Ascending aorta (tissue), 2 donors: ENCODE data around the gene C20orf204. TPM values are rescaled to one million over a fixed set of nuclear protein-coding genes. Genes with fewer than 3 reads are reported as not detected.

Source experiments
- DNase-seq, 2 donors: peaks; one replicate each; pipeline ENCODE4 v3.0.0-alpha.2; 2019; ENCODE audit warnings: low spot score in 2 of 2
- H3K27ac ChIP-seq, 2 donors: fragments of 200-600 bp; sonication (generic); one replicate each; pipeline ENCODE4 v1.5.1; 2016 to 2017; ENCODE audit warnings: mild to moderate bottlenecking in 1 of 2
- H3K27me3 ChIP-seq: fragments of 200-600 bp; sonication (generic); one replicate; pipeline ENCODE4 v1.5.1; 2017
- H3K36me3 ChIP-seq, 2 donors: fragments of 200-600 bp; sonication (generic); one replicate each; pipeline ENCODE4 v1.5.1; 2016
- H3K4me1 ChIP-seq, 2 donors: fragments of 200-600 bp; sonication (generic); one replicate each; pipeline ENCODE4 v1.5.1; 2016 to 2017; ENCODE audit warnings: mild to moderate bottlenecking in 1 of 2
- H3K4me3 ChIP-seq, 2 donors: fragments of 200-600 bp; sonication (generic); one replicate each; pipeline ENCODE4 v1.5.1; 2016 to 2017; ENCODE audit warnings: mild to moderate bottlenecking in 1 of 2
- H3K9me3 ChIP-seq, 2 donors: fragments of 200-600 bp; sonication (generic); one replicate each; pipeline ENCODE4 v1.5.1; 2016
- intact Hi-C: fragments of 100-400 bp; cut with DNase I; formaldehyde crosslinking; loops from one replicate; pipeline ENCODE4 v1.15.1; 2023
- total RNA-seq: library from RNA; depleted of rRNA; stranded (reverse); fragments of >200 nt; gene quantifications from one replicate; pipeline ENCODE4 v1.1.0, GENCODE V29; 2016
- TF ChIP-seq, protein P1 (sequence below), 3 experiments: fragments of 200-600 bp in 2 of 3; fragments of 450-650 bp in 1 of 3; sonication (generic) in 2 of 3; IDR thresholded peaks; one replicate each; pipeline ENCODE4 v1.5.1; 2016 to 2019; ENCODE audit warnings: antibody characterized with exemption in 3 of 3, mild to moderate bottlenecking in 1 of 3, moderate library complexity in 1 of 3

Gene C20orf204
- total RNA-seq, 1 donor from 2014 or later, result not detected

DNA sequence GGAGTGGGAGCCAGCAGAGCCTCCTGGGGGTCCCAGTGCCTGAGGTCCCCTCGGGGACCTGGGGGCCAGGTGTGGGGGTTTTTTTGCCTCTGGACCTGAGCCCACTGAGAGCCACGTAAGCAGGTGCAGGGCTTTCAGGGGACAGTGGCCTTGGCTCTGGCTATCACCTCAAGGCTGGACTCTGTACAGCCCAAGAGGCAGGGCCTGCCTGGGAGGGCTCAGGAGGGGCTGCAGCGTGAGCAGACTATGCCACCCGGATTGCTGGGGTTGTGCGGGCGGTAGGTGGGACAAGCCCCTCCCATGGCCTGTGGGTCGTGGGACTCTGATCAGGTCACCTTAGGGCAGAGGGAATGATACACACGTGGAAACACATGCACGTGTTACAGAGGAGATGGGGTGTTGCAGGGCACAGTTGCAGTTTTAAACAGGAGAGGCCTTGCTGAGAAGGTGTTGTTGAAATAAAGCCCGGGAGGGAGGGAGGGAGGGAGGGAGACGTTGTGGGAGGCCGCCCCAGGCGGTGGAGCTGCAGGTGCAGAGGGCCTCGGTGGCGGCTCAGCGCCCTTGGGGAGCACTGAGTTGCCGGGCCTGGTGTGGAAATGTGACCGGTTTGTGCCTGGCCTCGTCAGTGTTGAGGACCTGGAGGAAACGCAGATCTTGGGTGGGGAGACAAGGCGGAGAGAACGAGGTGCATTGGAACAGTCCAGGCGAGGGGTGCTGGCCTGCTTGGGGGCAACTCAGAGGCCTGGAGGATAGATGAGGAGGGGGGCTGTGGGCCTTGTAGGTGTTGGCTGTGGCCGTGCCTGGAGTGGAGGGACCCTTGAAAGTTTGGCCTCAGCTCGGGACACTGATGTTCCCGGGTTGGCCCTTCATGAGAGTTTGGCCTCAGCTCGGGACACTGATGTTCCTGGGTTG is 29.3 kb downstream of the C20orf204 start:
- Histone ChIP-seq H3K27me3 (no peaks in the 10 kb centered on the region), H3K27ac (no peak overlapping the region), H3K9me3 (no peaks in the 10 kb centered on the region), H3K4me3 (no peak overlapping the region), H3K36me3 (peaks cover 6 to 17% of the 10 kb centered on the region in 2 donors), H3K4me1 (peaks cover 16 to 22% of the 10 kb centered on the region in 2 donors)
- intact Hi-C loops, result no loop called here
- TF ChIP-seq, protein P1, sequence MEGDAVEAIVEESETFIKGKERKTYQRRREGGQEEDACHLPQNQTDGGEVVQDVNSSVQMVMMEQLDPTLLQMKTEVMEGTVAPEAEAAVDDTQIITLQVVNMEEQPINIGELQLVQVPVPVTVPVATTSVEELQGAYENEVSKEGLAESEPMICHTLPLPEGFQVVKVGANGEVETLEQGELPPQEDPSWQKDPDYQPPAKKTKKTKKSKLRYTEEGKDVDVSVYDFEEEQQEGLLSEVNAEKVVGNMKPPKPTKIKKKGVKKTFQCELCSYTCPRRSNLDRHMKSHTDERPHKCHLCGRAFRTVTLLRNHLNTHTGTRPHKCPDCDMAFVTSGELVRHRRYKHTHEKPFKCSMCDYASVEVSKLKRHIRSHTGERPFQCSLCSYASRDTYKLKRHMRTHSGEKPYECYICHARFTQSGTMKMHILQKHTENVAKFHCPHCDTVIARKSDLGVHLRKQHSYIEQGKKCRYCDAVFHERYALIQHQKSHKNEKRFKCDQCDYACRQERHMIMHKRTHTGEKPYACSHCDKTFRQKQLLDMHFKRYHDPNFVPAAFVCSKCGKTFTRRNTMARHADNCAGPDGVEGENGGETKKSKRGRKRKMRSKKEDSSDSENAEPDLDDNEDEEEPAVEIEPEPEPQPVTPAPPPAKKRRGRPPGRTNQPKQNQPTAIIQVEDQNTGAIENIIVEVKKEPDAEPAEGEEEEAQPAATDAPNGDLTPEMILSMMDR (IDR thresholded peaks at IDR 0.05), result no peak
- no peak for DNase-seq

- DNase-seq, result no peak
- intact Hi-C loops, result no loop called here
Observed at GRCh38 chr20:64065974-64066343, 30.0 kb downstream of the C20orf204 start.

DNA sequence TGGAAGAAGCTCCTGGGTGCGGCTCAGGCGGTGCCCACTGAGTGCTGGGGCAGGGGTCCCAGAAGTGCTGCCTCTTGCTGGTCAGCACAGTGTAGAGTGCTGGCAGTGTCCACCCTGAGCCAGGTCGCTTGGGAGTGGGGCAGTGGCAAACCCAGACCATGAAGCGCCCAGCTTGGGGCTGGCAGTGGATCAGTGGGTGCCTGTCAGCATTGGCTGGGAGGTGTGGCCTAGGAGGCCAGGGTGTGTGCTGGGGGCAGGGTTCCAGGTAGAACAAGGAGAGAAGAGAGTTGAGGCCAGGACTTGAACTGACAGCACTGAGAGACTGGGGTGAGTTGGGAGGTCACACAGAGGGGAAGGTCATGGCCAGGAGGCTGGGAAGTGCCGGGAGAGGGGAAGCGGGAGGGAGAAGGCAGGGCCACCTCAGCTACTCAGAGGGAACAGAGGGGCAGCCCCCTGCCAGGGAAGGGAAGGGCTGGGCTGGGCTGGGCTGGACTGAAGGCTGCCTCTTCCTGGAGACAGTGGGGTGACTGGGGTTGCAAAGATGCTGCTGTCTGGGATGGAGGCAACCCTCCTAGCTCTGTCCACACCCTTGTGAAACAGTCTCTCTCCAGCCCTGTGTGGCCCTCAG is 31.1 kb downstream of the C20orf204 start:
- Histone ChIP-seq H3K36me3 (peaks cover 15 to 27% of the 10 kb centered on the region in 2 donors), H3K4me3 (no peak overlapping the region), H3K9me3 (no peaks in the 10 kb centered on the region), H3K27me3 (no peaks in the 10 kb centered on the region), H3K4me1 (peaks cover 16 to 22% of the 10 kb centered on the region in 2 donors), H3K27ac (no peak overlapping the region)
- DNase-seq, result no peak
- intact Hi-C loops, result no loop called here
- TF ChIP-seq, protein P1 (IDR thresholded peaks at IDR 0.05), result no peak

More at GRCh38 chr20:64065974-64066343, 30.0 kb downstream of the C20orf204 start:
- Histone ChIP-seq H3K4me1 (peaks cover 16 to 22% of the 10 kb centered on the region in 2 donors), H3K4me3 (no peak overlapping the region), H3K27ac (no peak overlapping the region), H3K9me3 (no peaks in the 10 kb centered on the region), H3K27me3 (no peaks in the 10 kb centered on the region), H3K36me3 (peaks cover 9 to 21% of the 10 kb centered on the region in 2 donors)
- TF ChIP-seq, protein P1 (IDR thresholded peaks at IDR 0.05), result no peak

DNA sequence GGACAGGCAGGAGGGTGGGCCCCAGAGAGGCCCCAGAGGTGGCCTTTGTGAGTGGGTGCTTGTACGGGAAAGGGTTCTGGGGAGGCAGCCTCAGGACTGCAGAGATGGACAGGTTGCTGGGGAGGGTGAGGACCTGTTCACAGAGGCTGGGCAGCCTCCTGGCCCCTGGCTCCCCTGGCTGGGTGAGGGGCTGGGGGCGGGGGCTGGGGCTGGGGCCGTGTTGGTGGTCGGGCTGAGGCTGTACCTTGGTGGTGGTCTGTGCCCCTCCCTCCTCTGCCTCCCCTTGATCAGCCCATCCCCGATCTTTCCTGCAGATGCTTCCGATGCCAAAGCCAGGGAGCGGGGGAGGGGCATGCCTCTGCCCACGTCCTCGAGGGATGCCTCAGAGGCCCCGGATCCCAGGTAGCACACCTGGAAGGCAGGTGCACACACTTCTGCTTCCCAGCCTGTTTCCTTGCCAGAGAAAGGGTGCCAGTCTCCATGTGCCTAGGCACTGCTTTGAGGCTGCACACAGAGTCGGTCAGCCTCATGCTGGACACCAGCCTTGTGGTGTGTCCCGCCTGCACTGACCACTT is 31.8 kb downstream of the C20orf204 start:
- no peaks in the 10 kb centered on the region for H3K9me3 ChIP-seq
- peaks cover 22 to 34% of the 10 kb centered on the region in 2 donors for H3K36me3 ChIP-seq
- H3K27ac ChIP-seq, result no peak overlapping the region

More for the DNA sequence above, 31.8 kb downstream of the C20orf204 start:
- peaks cover 12 to 17% of the 10 kb centered on the region in 2 donors for H3K4me1 ChIP-seq
- no peaks in the 10 kb centered on the region for H3K27me3 ChIP-seq
- H3K4me3 ChIP-seq, result no peak overlapping the region
- intact Hi-C loops, result no loop called here
- no peak for DNase-seq
- TF ChIP-seq, protein P1 (IDR thresholded peaks at IDR 0.05), result no peak
